Measurements from ENCODE around the gene ARRDC3.
"Not testable (repeated sequence)": the region's sequence is repeated elsewhere in the genome, so short reads cannot be mapped to it uniquely, and the experiment has no call there.

The ARRDC3 gene

GRCh38 chr5:91408710-91409109, 25.6 kb upstream of the ARRDC3 start:
- Histone ChIP-seq H3K36me3 (no peaks in the 10 kb centered on the region), H3K4me3 (ENCODE audit: low read depth, low read length) (no peak overlapping the region), H3K27me3 (no peaks in the 10 kb centered on the region), H3K9me3 (no peaks in the 10 kb centered on the region), H3K4me1 (no peaks in the 10 kb centered on the region)
- no peak for DNase-seq
- TF ChIP-seq CTCF (IDR thresholded peaks at IDR 0.05; ENCODE audit: low read depth, low read length): no peak

GRCh38 chr5:91407204-91407603, 24.1 kb upstream of the ARRDC3 start:
- Histone ChIP-seq H3K9me3 (no peaks in the 10 kb centered on the region), H3K36me3 (no peaks in the 10 kb centered on the region), H3K27me3 (no peaks in the 10 kb centered on the region), H3K4me3 (ENCODE audit: low read depth, low read length) (no peak overlapping the region), H3K4me1 (no peaks in the 10 kb centered on the region)
- no peak for TF ChIP-seq CTCF (IDR thresholded peaks at IDR 0.05; ENCODE audit: low read depth, low read length)
- no peak for DNase-seq

GRCh38 chr5:91403438-91403837, 20.3 kb upstream of the ARRDC3 start:
- no peak for TF ChIP-seq CTCF (IDR thresholded peaks at IDR 0.05; ENCODE audit: low read depth, low read length)
- H3K9me3 ChIP-seq: no peaks in the 10 kb centered on the region
- no peak overlapping the region for H3K4me3 ChIP-seq (ENCODE audit: low read depth, low read length)
- no peaks in the 10 kb centered on the region for H3K4me1 ChIP-seq
- no peaks in the 10 kb centered on the region for H3K36me3 ChIP-seq
- DNase-seq: no peak
- no peaks in the 10 kb centered on the region for H3K27me3 ChIP-seq

GRCh38 chr5:91401175-91401574, 18.1 kb upstream of the ARRDC3 start:
- H3K36me3 ChIP-seq: no peaks in the 10 kb centered on the region
- H3K4me3 ChIP-seq (ENCODE audit: low read depth, low read length): no peak overlapping the region
- no peak for DNase-seq
- no peaks in the 10 kb centered on the region for H3K27me3 ChIP-seq
- H3K9me3 ChIP-seq: no peaks in the 10 kb centered on the region
- no peaks in the 10 kb centered on the region for H3K4me1 ChIP-seq
- no peak for TF ChIP-seq CTCF (IDR thresholded peaks at IDR 0.05; ENCODE audit: low read depth, low read length)

- no peaks in the 10 kb centered on the region for H3K9me3 ChIP-seq
- H3K36me3 ChIP-seq: no peaks in the 10 kb centered on the region
- no peak for TF ChIP-seq CTCF (IDR thresholded peaks at IDR 0.05; ENCODE audit: low read depth, low read length)
- H3K27me3 ChIP-seq: no peaks in the 10 kb centered on the region
- DNase-seq: no peak
- H3K4me3 ChIP-seq (ENCODE audit: low read depth, low read length): no peak overlapping the region
- H3K4me1 ChIP-seq: no peaks in the 10 kb centered on the region
Measured at GRCh38 chr5:91397791-91398190, 14.7 kb upstream of the ARRDC3 start.

GRCh38 chr5:91390268-91390667, 7.2 kb upstream of the ARRDC3 start:
- Histone ChIP-seq H3K27me3 (no peaks in the 10 kb centered on the region), H3K9me3 (no peaks in the 10 kb centered on the region), H3K4me3 (ENCODE audit: low read depth, low read length) (no peak overlapping the region), H3K36me3 (no peaks in the 10 kb centered on the region), H3K4me1 (no peaks in the 10 kb centered on the region)
- TF ChIP-seq CTCF (IDR thresholded peaks at IDR 0.05; ENCODE audit: low read depth, low read length): no peak
- DNase-seq: no peak

- not testable (repeated sequence) for H3K4me3 ChIP-seq (ENCODE audit: low read depth, low read length); H3K27me3 ChIP-seq
Measured at GRCh38 chr5:91389555-91389954, 6.4 kb upstream of the ARRDC3 start.

More at GRCh38 chr5:91389555-91389954, 6.4 kb upstream of the ARRDC3 start:
- H3K4me1 ChIP-seq, DNase-seq, H3K36me3 ChIP-seq, H3K9me3 ChIP-seq: not testable (repeated sequence)
